ENCODE results near the gene ALS2CL. TPM values are rescaled to one million over a fixed set of nuclear protein-coding genes. Genes with fewer than 3 reads are reported as not detected.

The ALS2CL gene
- total and polyA plus RNA-seq, 7 experiments from 2014 or later: 4.2 to 41.5 (median 30.3) TPM

DNA sequence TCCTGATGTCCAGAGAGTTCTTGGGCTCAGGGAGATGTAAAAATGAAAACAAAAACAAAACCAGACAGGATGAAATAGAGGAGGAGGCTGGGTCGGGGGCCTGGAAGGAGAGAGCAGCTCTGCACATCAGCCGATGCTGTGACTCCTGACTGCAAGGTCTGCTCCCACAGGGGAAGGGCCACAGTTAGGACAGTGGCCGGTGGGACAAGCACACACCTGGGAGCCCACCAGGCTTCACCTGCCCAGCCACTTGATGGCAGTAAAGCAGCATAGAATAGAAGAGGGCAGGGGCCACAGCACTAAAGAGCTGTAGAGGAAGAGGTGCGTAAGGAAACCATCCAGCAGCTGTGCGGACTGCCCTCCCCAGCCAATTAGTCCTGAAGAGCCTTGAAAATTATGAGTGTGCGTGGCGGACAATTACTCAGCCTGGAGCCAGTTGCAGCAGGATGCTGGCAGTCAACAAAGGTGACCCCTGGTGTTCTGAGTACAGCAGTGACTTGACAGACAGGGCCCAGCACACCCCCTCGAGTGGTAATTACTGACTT is 29.8 kb downstream of the ALS2CL start:
- H3K4me1 ChIP-seq (ENCODE audit: control insufficient read depth in 2 of 2, insufficient read depth in 2 of 2, low read length in 2 of 2): no peaks in the 10 kb centered on the region
- CTCF ChIA-PET: interaction anchor here (0.7 to 0.9 kb wide), 2 partner anchors 8 to 232 kb away, joined by 3 to 5 read pairs; no protein-coding TSS in a partner anchor
- H3K27ac Mint-ChIP-seq: peak overlapping the region in 1 of 9 donors; percentile 49
- H3K4me3 Mint-ChIP-seq: no peak overlapping the region
- H3K27me3 ChIP-seq (ENCODE audit: control insufficient read depth in 2 of 2, insufficient read depth in 2 of 2, low read length in 2 of 2): no peaks in the 10 kb centered on the region
- H3K4me3 ChIP-seq (ENCODE audit: low read length): no peak overlapping the region
- H3K27me3 Mint-ChIP-seq: peaks cover 0 to 6% (median 0%) of the 10 kb centered on the region in 5 donors
- no peaks in the 10 kb centered on the region for H3K9me3 ChIP-seq (ENCODE audit: control insufficient read depth in 2 of 3, low read length in 3 of 3)
- H3K27ac ChIP-seq (ENCODE audit: low read depth, low read length): no peak overlapping the region
- no peaks in the 10 kb centered on the region for H3K36me3 ChIP-seq (ENCODE audit: control insufficient read depth in 2 of 3, insufficient read depth in 3 of 3, low read length in 3 of 3)
- peak in 6 of 9 donors; percentile 7 to 21 (median 10) for DNase-seq
- POLR2A ChIA-PET: no interaction called here
- H3K4me1 Mint-ChIP-seq: peaks cover 0 to 9% (median 7%) of the 10 kb centered on the region in 7 donors
- H3K36me3 Mint-ChIP-seq: no peaks in the 10 kb centered on the region
- intact Hi-C loops (cut with micrococcal nuclease): loop anchor here in 1 of 2 donors (1.0 kb wide), 1 partner anchor 246 kb away; no protein-coding TSS in a partner anchor
- peak; percentile 40 for ATAC-seq
- no peaks in the 10 kb centered on the region for H3K9me3 Mint-ChIP-seq

- no peak overlapping the region for H3K27ac ChIP-seq (ENCODE audit: low read depth, low read length)
- H3K4me1 Mint-ChIP-seq: peaks cover 0 to 9% (median 7%) of the 10 kb centered on the region in 7 donors
- peaks cover 0 to 6% (median 0%) of the 10 kb centered on the region in 5 donors for H3K27me3 Mint-ChIP-seq
- no peaks in the 10 kb centered on the region for H3K27me3 ChIP-seq (ENCODE audit: control insufficient read depth in 2 of 2, insufficient read depth in 2 of 2, low read length in 2 of 2)
- no peaks in the 10 kb centered on the region for H3K36me3 Mint-ChIP-seq
- ATAC-seq (no peak), DNase-seq (no peak)
- intact Hi-C loops (cut with micrococcal nuclease): loop anchor here in 1 of 2 donors (1.0 kb wide), 1 partner anchor 246 kb away; no protein-coding TSS in a partner anchor
- H3K4me3 Mint-ChIP-seq: no peak overlapping the region
- H3K36me3 ChIP-seq (ENCODE audit: control insufficient read depth in 2 of 3, insufficient read depth in 3 of 3, low read length in 3 of 3): no peaks in the 10 kb centered on the region
- no peaks in the 10 kb centered on the region for H3K9me3 Mint-ChIP-seq
- H3K4me1 ChIP-seq (ENCODE audit: control insufficient read depth in 2 of 2, insufficient read depth in 2 of 2, low read length in 2 of 2): no peaks in the 10 kb centered on the region
- H3K9me3 ChIP-seq (ENCODE audit: control insufficient read depth in 2 of 3, low read length in 3 of 3): no peaks in the 10 kb centered on the region
- H3K4me3 ChIP-seq (ENCODE audit: low read length): no peak overlapping the region
- H3K27ac Mint-ChIP-seq: no peak overlapping the region
- POLR2A ChIA-PET: no interaction called here
- CTCF ChIA-PET: interaction anchor here (0.9 kb wide), 1 partner anchor 9 kb away, joined by 3 read pairs; no protein-coding TSS in a partner anchor
Observed at GRCh38 chr3:46662771-46663551, 30.5 kb downstream of the ALS2CL start.

DNA sequence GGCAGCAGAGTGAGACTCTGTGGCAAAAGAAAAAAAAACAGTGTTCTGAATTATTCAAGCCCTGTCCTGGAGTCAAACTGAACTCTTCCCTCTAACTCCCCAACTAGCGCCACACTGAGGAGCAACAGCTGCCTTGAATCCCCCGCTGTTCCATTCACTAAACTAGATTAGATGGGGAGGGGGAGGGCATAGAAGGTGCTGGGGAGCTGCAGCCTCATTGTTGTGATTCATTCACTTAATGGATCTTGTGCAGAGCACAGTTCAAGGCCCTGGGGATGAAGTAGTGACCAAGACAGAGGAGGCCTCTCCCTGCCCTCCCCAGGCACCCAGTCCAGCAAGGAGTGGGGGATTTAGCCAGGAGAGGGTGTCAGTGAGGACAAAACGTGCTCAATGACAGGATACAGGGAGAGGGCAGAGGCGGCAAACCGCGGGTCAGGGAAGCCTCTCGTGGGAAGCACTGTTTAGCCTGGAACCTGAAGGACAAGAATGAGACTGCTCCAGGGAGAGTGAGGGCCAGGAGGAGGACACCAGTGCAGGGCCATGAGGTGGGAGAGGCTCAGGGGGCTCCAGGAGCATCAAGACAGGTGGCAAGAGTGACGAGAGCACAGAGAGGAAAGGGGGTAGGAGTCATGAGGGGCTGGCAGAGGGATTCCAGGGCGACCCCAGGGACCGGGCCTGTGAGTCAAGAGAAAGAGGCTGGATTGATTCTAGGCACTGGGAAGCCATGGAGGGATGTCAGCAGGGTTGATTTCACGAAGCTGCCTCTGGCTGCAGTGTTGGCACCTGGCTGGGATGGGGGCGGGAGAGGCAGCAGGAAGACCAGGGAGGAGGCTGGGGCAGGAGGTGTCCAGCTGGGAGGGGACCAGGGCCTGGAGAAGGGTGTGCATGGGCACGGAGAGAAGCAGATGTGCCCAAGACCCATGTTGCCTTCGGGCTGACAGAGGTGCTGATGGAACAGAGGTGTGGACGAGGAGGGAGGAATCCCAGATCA is 31.4 kb downstream of the ALS2CL start:
- peaks cover 2 to 9% (median 7%) of the 10 kb centered on the region in 7 donors for H3K4me1 Mint-ChIP-seq
- H3K27ac Mint-ChIP-seq: peak overlapping the region in 2 of 9 donors; percentile 10 to 42
- ChIA-PET POLR2A (no interaction called here), CTCF (interaction anchor here (0.6 kb wide), 1 partner anchor 10 kb away, joined by 3 read pairs; no protein-coding TSS in a partner anchor)
- no peak overlapping the region for H3K4me3 Mint-ChIP-seq
- no peaks in the 10 kb centered on the region for H3K36me3 Mint-ChIP-seq
- intact Hi-C loops (cut with micrococcal nuclease): no loop called here
- DNase-seq (no peak), ATAC-seq (no peak)
- no peaks in the 10 kb centered on the region for H3K4me1 ChIP-seq (ENCODE audit: control insufficient read depth in 2 of 2, insufficient read depth in 2 of 2, low read length in 2 of 2)
- H3K36me3 ChIP-seq (ENCODE audit: control insufficient read depth in 2 of 3, insufficient read depth in 3 of 3, low read length in 3 of 3): no peaks in the 10 kb centered on the region
- peaks cover 0 to 8% (median 0%) of the 10 kb centered on the region in 5 donors for H3K27me3 Mint-ChIP-seq
- H3K27ac ChIP-seq (ENCODE audit: low read depth, low read length): no peak overlapping the region
- no peaks in the 10 kb centered on the region for H3K9me3 Mint-ChIP-seq
- H3K9me3 ChIP-seq (ENCODE audit: control insufficient read depth in 2 of 3, low read length in 3 of 3): no peaks in the 10 kb centered on the region
- no peaks in the 10 kb centered on the region for H3K27me3 ChIP-seq (ENCODE audit: control insufficient read depth in 2 of 2, insufficient read depth in 2 of 2, low read length in 2 of 2)
- no peak overlapping the region for H3K4me3 ChIP-seq (ENCODE audit: low read length)

DNA sequence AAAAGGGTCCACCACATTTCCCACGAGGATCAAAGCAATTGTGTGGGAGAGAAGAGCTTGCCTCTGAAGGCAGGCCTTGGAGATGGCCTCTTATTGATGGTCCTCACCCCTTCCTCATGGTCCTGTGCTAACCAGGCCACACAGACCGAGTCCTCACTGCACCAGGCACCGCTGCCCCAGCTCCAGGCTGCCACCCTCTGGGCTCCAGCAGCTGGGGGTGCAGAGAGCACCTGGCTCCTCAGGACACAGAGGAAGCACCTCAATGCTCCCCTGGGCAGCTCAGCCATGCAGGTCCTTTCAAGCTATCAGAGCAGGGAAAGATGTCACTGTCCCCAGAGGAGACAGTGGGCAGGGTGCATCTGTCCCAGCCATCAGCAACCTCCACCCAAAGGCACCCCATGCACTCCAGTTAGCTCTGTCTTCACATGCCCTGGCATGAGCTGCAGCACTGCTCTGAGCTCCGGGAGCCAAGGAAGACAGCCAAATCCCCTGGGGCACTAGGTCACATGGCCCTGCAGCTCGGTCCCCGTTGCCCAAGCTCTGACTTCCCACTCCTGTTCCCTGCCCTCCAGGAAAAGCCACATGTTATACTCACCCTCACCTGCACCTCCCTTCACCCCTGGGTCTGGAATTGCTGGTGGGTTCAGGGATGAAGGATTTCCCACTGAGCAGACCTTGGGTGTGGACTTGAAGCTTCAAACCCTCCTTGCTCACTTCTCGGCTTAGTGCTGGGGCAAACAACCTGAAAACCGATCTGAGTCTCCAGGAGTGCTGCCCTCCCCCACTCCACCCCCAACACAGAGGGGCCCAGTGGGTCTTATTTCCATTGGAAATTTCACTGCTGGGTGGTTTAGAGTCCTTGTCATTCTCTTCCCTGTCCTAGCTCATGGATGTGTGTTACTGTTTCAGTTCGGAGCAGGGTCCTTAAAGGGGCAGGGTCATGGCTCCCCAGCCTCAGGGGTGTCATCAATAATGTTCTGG is 32.6 kb downstream of the ALS2CL start:
- DNase-seq (no peak), ATAC-seq (no peak)
- POLR2A ChIA-PET: no interaction called here
- peaks cover 2 to 9% (median 7%) of the 10 kb centered on the region in 7 donors for H3K4me1 Mint-ChIP-seq
- no peak overlapping the region for H3K4me3 Mint-ChIP-seq
- Histone ChIP-seq H3K9me3 (ENCODE audit: control insufficient read depth in 2 of 3, low read length in 3 of 3) (no peaks in the 10 kb centered on the region), H3K36me3 (ENCODE audit: control insufficient read depth in 2 of 3, insufficient read depth in 3 of 3, low read length in 3 of 3) (no peaks in the 10 kb centered on the region), H3K27me3 (ENCODE audit: control insufficient read depth in 2 of 2, insufficient read depth in 2 of 2, low read length in 2 of 2) (no peaks in the 10 kb centered on the region), H3K27ac (ENCODE audit: low read depth, low read length) (no peak overlapping the region), H3K4me3 (ENCODE audit: low read length) (no peak overlapping the region), H3K4me1 (ENCODE audit: control insufficient read depth in 2 of 2, insufficient read depth in 2 of 2, low read length in 2 of 2) (no peaks in the 10 kb centered on the region)
- H3K9me3 Mint-ChIP-seq: no peaks in the 10 kb centered on the region
- CTCF ChIA-PET: interaction anchor here (0.6 kb wide), 1 partner anchor 217 kb away, joined by 3 read pairs; the partner anchor contains the start of gene PTH1R
- peaks cover 0 to 13% (median 0%) of the 10 kb centered on the region in 5 donors for H3K27me3 Mint-ChIP-seq
- H3K27ac Mint-ChIP-seq: no peak overlapping the region
- H3K36me3 Mint-ChIP-seq: no peaks in the 10 kb centered on the region
- intact Hi-C loops (cut with micrococcal nuclease): no loop called here

DNA sequence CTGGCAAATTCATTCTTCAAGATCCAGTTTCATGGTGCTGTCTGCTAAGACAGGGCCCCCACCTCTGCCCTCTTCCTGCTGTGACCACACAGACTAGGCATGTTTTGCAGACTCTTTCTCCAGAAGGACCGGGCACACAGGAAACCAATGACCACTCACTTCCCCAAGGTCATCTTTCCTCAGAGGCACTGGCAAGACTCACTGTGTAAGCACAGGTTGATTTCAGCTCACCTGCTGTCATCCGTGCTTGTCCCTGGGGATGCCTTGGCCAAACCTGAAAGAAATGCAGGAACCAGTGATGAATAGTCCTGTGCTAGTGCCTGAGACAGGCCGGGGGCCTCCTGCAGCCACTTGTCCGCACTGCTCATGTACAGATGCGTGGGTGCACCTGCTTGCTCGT is 33.5 kb downstream of the ALS2CL start:
- H3K27me3 ChIP-seq (ENCODE audit: control insufficient read depth in 2 of 2, insufficient read depth in 2 of 2, low read length in 2 of 2): no peaks in the 10 kb centered on the region
- Mint-ChIP-seq H3K27me3 (peaks cover 0 to 19% (median 0%) of the 10 kb centered on the region in 5 donors), H3K36me3 (no peaks in the 10 kb centered on the region), H3K27ac (no peak overlapping the region), H3K4me3 (no peak overlapping the region), H3K4me1 (peaks cover 2 to 9% (median 7%) of the 10 kb centered on the region in 7 donors), H3K9me3 (peaks cover 0 to 2% (median 0%) of the 10 kb centered on the region in 11 donors)
- ChIA-PET CTCF (no interaction called here), POLR2A (no interaction called here)
- no peaks in the 10 kb centered on the region for H3K36me3 ChIP-seq (ENCODE audit: control insufficient read depth in 2 of 3, insufficient read depth in 3 of 3, low read length in 3 of 3)
- H3K9me3 ChIP-seq (ENCODE audit: control insufficient read depth in 2 of 3, low read length in 3 of 3): no peaks in the 10 kb centered on the region
- no peaks in the 10 kb centered on the region for H3K4me1 ChIP-seq (ENCODE audit: control insufficient read depth in 2 of 2, insufficient read depth in 2 of 2, low read length in 2 of 2)
- no peak overlapping the region for H3K4me3 ChIP-seq (ENCODE audit: low read length)
- no peak for ATAC-seq
- H3K27ac ChIP-seq (ENCODE audit: low read depth, low read length): no peak overlapping the region
- no peak for DNase-seq
- intact Hi-C loops (cut with micrococcal nuclease): no loop called here
